ENCODE results near the gene NDUFA11. TPM values are rescaled to one million over a fixed set of nuclear protein-coding genes. Genes with fewer than 3 reads are reported as not detected.

The NDUFA11 gene
- total and polyA plus RNA-seq, 2 of the 13 experiments (the other 11 are each of a cell fraction or from before 2014, with no cell fraction given) = 286 to 378 TPM

DNA sequence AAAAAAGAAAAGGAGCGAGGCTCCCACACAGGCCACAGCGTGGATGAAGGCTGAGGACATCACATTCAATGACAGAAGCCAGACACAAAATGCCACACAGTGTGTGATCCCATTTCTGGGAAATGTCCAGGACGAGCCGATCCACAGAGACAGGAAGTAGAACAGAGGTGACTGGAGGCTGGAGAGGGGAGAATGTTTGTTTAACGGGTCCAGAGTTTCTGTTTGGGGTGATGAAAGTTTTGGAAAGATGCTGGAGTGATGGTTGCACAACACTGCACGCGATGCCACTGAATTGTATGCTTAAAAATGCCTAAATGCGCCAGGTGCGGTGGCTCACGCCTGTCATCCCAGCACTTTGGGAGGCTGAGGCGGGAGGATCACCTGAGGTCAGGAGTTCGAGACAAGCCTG is 32.6 kb downstream of the NDUFA11 start (continued):
- TF ChIP-seq, protein P1, sequence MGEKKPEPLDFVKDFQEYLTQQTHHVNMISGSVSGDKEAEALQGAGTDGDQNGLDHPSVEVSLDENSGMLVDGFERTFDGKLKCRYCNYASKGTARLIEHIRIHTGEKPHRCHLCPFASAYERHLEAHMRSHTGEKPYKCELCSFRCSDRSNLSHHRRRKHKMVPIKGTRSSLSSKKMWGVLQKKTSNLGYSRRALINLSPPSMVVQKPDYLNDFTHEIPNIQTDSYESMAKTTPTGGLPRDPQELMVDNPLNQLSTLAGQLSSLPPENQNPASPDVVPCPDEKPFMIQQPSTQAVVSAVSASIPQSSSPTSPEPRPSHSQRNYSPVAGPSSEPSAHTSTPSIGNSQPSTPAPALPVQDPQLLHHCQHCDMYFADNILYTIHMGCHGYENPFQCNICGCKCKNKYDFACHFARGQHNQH (CRISPR knock-in tag; IDR thresholded peaks at IDR 0.05) = peak; percentile 95
- peak; percentile 46; the same call in 1 of the 2 replicates for TF ChIP-seq ZNF777 (CRISPR knock-in tag; IDR thresholded peaks at IDR 0.05)
- TF ChIP-seq KLF9 (CRISPR knock-in tag; IDR thresholded peaks at IDR 0.05; ENCODE audit: low read depth) = peak; percentile 83; the same call in 1 of the 2 replicates
- TF ChIP-seq, protein P2, sequence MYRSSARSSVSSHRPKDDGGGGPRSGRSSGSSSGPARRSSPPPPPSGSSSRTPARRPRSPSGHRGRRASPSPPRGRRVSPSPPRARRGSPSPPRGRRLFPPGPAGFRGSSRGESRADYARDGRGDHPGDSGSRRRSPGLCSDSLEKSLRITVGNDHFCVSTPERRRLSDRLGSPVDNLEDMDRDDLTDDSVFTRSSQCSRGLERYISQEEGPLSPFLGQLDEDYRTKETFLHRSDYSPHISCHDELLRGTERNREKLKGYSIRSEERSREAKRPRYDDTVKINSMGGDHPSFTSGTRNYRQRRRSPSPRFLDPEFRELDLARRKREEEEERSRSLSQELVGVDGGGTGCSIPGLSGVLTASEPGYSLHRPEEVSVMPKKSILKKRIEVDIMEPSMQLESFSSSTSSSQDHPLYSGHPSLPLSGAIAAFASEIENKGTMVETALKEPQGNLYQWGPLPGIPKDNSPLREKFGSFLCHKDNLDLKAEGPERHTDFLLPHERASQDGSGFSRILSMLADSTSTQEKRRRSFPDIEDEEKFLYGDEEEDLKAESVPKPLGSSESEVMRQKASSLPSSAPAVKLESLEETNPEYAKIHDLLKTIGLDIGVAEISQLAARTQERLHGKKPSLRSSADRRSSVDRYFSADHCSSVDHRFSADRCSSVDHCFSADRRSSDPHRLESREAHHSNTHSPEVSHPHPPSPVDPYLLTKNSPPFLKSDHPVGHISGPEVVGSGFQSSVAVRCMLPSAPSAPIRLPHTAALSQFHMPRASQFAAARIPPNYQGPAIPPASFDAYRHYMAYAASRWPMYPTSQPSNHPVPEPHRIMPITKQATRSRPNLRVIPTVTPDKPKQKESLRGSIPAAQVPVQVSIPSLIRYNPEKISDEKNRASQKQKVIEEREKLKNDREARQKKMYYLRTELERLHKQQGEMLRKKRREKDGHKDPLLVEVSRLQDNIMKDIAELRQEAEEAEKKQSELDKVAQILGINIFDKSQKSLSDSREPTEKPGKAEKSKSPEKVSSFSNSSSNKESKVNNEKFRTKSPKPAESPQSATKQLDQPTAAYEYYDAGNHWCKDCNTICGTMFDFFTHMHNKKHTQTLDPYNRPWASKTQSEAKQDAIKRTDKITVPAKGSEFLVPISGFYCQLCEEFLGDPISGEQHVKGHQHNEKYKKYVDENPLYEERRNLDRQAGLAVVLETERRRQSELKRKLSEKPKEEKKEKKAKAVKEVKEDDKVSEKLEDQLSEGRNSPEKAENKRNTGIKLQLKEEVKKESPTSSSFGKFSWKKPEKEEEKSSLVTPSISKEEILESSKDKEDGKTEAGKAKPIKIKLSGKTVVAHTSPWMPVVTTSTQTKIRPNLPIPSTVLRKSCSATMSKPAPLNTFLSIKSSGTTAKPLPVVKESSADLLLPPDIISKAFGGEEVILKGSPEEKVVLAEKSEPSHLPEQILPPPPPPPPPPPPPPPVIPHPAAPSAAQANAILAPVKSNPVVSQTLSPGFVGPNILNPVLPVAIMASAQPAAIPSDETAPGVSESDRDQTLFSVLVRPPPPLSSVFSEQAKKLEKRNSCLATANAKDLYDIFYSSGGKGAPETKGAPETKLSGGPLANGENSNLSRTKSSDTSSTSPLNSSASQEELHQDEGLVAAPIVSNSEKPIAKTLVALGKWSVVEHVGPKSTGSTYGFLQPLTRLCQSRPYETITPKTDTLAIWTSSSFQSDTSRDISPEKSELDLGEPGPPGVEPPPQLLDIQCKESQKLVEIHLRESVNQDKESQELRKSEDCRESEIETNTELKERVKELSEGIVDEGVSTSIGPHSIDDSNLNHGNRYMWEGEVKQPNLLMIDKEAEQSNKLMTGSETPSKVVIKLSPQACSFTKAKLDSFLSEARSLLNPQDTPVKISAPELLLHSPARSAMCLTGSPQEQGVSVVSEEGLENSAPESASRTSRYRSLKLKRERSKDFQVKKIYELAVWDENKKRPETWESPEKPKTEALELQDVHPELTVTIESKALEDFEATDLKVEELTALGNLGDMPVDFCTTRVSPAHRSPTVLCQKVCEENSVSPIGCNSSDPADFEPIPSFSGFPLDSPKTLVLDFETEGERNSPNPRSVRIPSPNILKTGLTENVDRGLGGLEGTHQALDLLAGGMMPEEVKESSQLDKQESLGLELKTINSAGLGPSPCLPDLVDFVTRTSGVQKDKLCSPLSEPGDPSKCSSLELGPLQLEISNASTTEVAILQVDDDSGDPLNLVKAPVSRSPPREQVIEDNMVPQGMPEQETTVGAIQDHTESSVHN (CRISPR knock-in tag; IDR thresholded peaks at IDR 0.05) = no peak; the same call in 1 of the 2 replicates
- TF ChIP-seq ZNF607 (CRISPR knock-in tag; IDR thresholded peaks at IDR 0.05; ENCODE audit: borderline replicate concordance) = no peak
- TF ChIP-seq ZNF883 (CRISPR knock-in tag; IDR thresholded peaks at IDR 0.05; ENCODE audit: not compliant biosample characterization) = no peak
- TF ChIP-seq SALL1 (CRISPR knock-in tag; IDR thresholded peaks at IDR 0.05) = peak; percentile 97
- no peak for TF ChIP-seq ZNF569 (CRISPR knock-in tag; IDR thresholded peaks at IDR 0.05; ENCODE audit: borderline replicate concordance)
- TF ChIP-seq ZNF563 (CRISPR knock-in tag; IDR thresholded peaks at IDR 0.05) = peak; percentile 37; the same call in 1 of the 2 replicates
- peak; percentile 82; the same call in 1 of the 2 replicates for TF ChIP-seq MEIS1 (CRISPR knock-in tag; IDR thresholded peaks at IDR 0.05; ENCODE audit: borderline replicate concordance)
- no peak for TF ChIP-seq MAZ (IDR thresholded peaks at IDR 0.05; ENCODE audit: borderline replicate concordance, low read depth, low read length)
- TF ChIP-seq MAZ (CRISPR knock-in tag; IDR thresholded peaks at IDR 0.05; ENCODE audit: low read depth) = peak; percentile 58; the same call in 1 of the 2 replicates
- TF ChIP-seq ZNF660 (CRISPR knock-in tag; IDR thresholded peaks at IDR 0.05; ENCODE audit: borderline replicate concordance, low read depth) = no peak
- TF ChIP-seq SALL2 (CRISPR knock-in tag; IDR thresholded peaks at IDR 0.05) = peak; percentile 62; the same call in 1 of the 2 replicates
- TF ChIP-seq PHF21A (CRISPR knock-in tag; IDR thresholded peaks at IDR 0.05) = peak; percentile 92
- no peak for TF ChIP-seq ELF4 (CRISPR knock-in tag; IDR thresholded peaks at IDR 0.05; ENCODE audit: borderline replicate concordance)
- peak; percentile 61; the same call in 1 of the 2 replicates for TF ChIP-seq ZBTB43 (CRISPR knock-in tag; conservative IDR thresholded peaks at IDR 0.05)
